ENCODE results near the gene CCDC28B. TPM values are rescaled to one million over a fixed set of nuclear protein-coding genes. Genes with fewer than 3 reads are reported as not detected.
A peak's percentile ranks its signal among the peaks of the same experiment; 100 is the strongest.

The CCDC28B gene
- total and polyA plus RNA-seq, 2 of the 13 experiments (the other 11 are each of a cell fraction or from before 2014, with no cell fraction given) = 2.6 to 3.5 TPM

DNA sequence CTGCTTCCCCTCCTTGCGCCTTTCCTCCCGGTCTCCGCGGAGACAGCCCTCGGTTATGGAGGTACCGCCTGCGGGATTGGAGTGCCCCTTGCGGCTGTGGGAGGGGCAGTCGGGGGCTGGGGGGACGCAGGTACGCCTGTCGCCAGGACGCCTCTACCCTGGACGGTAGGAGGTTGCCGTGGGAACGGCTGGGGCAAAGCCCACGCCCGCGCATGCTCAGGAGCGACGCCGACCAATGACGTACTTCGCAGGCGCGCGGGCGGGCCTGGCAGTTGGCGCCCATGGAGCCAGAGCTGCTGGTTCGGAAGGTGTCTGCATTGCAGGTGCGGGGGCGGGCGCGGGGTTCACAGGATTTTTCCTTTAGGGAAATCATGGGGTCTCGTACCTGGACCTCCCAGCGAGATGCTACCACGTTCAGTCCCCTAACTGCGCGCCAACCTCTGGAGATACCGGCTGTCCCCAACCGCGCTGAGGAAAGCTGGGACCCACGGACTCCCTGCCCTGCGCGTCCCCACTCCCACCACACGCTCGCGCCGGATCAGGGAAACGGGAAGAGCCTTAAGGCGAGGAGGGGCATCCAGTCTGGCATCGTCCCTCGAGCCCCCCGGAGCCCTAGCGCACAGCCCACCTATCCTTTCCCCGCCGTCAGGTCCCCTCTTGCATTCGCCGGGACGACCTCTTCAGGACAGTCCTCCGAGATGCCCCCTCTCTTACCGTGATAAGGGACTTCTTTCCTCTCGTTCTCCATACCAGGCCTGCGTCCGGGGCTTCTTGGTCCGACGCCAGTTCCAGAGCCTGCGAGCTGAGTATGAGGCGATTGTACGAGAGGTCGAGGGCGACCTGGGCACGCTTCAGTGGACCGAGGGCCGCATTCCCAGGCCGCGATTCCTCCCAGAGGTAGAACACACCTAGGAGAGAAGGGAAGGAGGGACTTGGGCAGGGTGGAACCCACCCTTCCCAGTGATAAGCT lies 5.3 kb downstream of the CCDC28B start, which contains the start of gene IQCC (continued):
- TF ChIP-seq, protein P1, sequence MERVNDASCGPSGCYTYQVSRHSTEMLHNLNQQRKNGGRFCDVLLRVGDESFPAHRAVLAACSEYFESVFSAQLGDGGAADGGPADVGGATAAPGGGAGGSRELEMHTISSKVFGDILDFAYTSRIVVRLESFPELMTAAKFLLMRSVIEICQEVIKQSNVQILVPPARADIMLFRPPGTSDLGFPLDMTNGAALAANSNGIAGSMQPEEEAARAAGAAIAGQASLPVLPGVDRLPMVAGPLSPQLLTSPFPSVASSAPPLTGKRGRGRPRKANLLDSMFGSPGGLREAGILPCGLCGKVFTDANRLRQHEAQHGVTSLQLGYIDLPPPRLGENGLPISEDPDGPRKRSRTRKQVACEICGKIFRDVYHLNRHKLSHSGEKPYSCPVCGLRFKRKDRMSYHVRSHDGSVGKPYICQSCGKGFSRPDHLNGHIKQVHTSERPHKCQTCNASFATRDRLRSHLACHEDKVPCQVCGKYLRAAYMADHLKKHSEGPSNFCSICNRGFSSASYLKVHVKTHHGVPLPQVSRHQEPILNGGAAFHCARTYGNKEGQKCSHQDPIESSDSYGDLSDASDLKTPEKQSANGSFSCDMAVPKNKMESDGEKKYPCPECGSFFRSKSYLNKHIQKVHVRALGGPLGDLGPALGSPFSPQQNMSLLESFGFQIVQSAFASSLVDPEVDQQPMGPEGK (CRISPR knock-in tag; IDR thresholded peaks at IDR 0.05) = peak; percentile 94
- no peak for TF ChIP-seq ATF7 (IDR thresholded peaks at IDR 0.05)
- TF ChIP-seq ATF7 (CRISPR knock-in tag; IDR thresholded peaks at IDR 0.05) = 0 out of 2 replicates have a peak, but pooled peaks have one; percentile 23
- TF ChIP-seq, protein P2, sequence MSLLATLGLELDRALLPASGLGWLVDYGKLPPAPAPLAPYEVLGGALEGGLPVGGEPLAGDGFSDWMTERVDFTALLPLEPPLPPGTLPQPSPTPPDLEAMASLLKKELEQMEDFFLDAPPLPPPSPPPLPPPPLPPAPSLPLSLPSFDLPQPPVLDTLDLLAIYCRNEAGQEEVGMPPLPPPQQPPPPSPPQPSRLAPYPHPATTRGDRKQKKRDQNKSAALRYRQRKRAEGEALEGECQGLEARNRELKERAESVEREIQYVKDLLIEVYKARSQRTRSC (CRISPR knock-in tag; IDR thresholded peaks at IDR 0.05; ENCODE audit: low read depth) = no peak
- 0 out of 2 replicates have a peak, but pooled peaks have one; percentile 16 for TF ChIP-seq FOXA3 (CRISPR knock-in tag; IDR thresholded peaks at IDR 0.05)
- TF ChIP-seq ZNF556 (CRISPR knock-in tag; IDR thresholded peaks at IDR 0.05; ENCODE audit: borderline replicate concordance) = 0 out of 2 replicates have a peak, but pooled peaks have one; percentile 27
- no peak for TF ChIP-seq TMF1 (CRISPR knock-in tag; IDR thresholded peaks at IDR 0.05; ENCODE audit: low read depth)
- TF ChIP-seq ZNF883 (CRISPR knock-in tag; IDR thresholded peaks at IDR 0.05; ENCODE audit: not compliant biosample characterization) = peak; percentile 49
- TF ChIP-seq IKZF5 (CRISPR knock-in tag; IDR thresholded peaks at IDR 0.05) = peak; percentile 56; the same call in 1 of the 2 replicates
- TF ChIP-seq POLR2AphosphoS5 (IDR thresholded peaks at IDR 0.05; ENCODE audit: low read depth, low read length) = peak; percentile 77
- no peak for TF ChIP-seq ZNF768 (CRISPR knock-in tag; IDR thresholded peaks at IDR 0.05)
- no peak for TF ChIP-seq KMT2B (CRISPR knock-in tag; IDR thresholded peaks at IDR 0.05)
- TF ChIP-seq ZNF691 (CRISPR knock-in tag; IDR thresholded peaks at IDR 0.05; ENCODE audit: borderline replicate concordance, low read depth) = no peak
- peak; percentile 44; the same call in 1 of the 2 replicates for TF ChIP-seq GLMP (CRISPR knock-in tag; IDR thresholded peaks at IDR 0.05; ENCODE audit: borderline replicate concordance)
- no peak for TF ChIP-seq ZNF251 (CRISPR knock-in tag; IDR thresholded peaks at IDR 0.05)
- TF ChIP-seq MATR3 (CRISPR knock-in tag; IDR thresholded peaks at IDR 0.05) = no peak
- TF ChIP-seq NCOA1 (CRISPR knock-in tag; IDR thresholded peaks at IDR 0.05) = peak; percentile 85
- TF ChIP-seq FOXC1 (CRISPR knock-in tag; IDR thresholded peaks at IDR 0.05; ENCODE audit: borderline replicate concordance) = peak; percentile 70; the same call in 1 of the 2 replicates
- TF ChIP-seq E2F1 (CRISPR knock-in tag; IDR thresholded peaks at IDR 0.05) = peak; percentile 78; the same call in 1 of the 2 replicates
- TF ChIP-seq TAF1 (CRISPR knock-in tag; IDR thresholded peaks at IDR 0.05) = peak; percentile 56; the same call in 1 of the 2 replicates
- no peak for TF ChIP-seq NFKB2 (CRISPR knock-in tag; IDR thresholded peaks at IDR 0.05; ENCODE audit: borderline replicate concordance)
- no peak for TF ChIP-seq CHD4 (IDR thresholded peaks at IDR 0.05; ENCODE audit: borderline replicate concordance, low read length)
